B cell (primary cell): ENCODE results near the gene B4GALT7. TPM values are rescaled to one million over a fixed set of nuclear protein-coding genes. Genes with fewer than 3 reads are reported as not detected.

Experiments used
- ATAC-seq: fragments of 200-7000 bp; cut with Tn5 transposase; one replicate; pipeline ENCODE4 v1.10.0; 2021; ENCODE audit warnings: low read depth, mild to moderate bottlenecking, moderate number of reproducible peaks, moderate library complexity
- CTCF ChIA-PET: fragments of 350-600 bp; sonication (Branson Sonifier 250); formaldehyde crosslinking; loops from one replicate; lab custom pipeline; 2021; ENCODE audit warnings: antibody characterized with exemption, inconsistent platforms; lab: Charles Lee
- POLR2A ChIA-PET: fragments of 350-600 bp; sonication (Branson Sonifier 250); formaldehyde crosslinking; loops from one replicate; lab custom pipeline; 2021; ENCODE audit warnings: antibody characterized with exemption; lab: Charles Lee
- DNase-seq: peaks from one replicate; pipeline ENCODE4 v3.0.0; 2013
- H2AFZ ChIP-seq: 2 replicates; pipeline ENCODE4 v1.6.1; 2012; ENCODE audit warnings: mild to moderate bottlenecking, low read depth, low read length; ENCODE audit not compliant: insufficient read depth, poor library complexity, severe bottlenecking
- H3K27ac ChIP-seq, 2 donors: 1 replicate in 1 of 2; 2 replicates in 1 of 2; pipeline ENCODE4 v1.5.1; 2012 to 2013; ENCODE audit warnings: low read length in 2 of 2, mild to moderate bottlenecking in 2 of 2, moderate library complexity in 1 of 2
- H3K27me3 ChIP-seq, 4 experiments: fragments of 200-600 bp in 1 of 4; sonication (generic) in 1 of 4; replicated peaks in 1 of 4; 1 replicate in 2 of 4; 2 replicates in 2 of 4; pipeline versions ENCODE4 v1.6.1 to v1.7.0; 2013 to 2016; ENCODE audit warnings: low read length in 3 of 4, mild to moderate bottlenecking in 2 of 4, mixed read lengths in 1 of 4, moderate library complexity in 1 of 4; ENCODE audit not compliant: insufficient read depth in 4 of 4, control insufficient read depth in 3 of 4; ENCODE audit errors: control extremely low read depth in 1 of 4
- H3K36me3 ChIP-seq, 2 experiments: replicated peaks in 1 of 2; 1 replicate in 1 of 2; 2 replicates in 1 of 2; pipeline versions ENCODE4 v1.6.1 to v1.7.1; 2013; ENCODE audit warnings: low read length in 1 of 2; ENCODE audit not compliant: insufficient read depth in 2 of 2, control insufficient read depth in 1 of 2; ENCODE audit errors: control extremely low read depth in 1 of 2, extremely low read depth in 1 of 2
- H3K4me1 ChIP-seq, 2 donors: fragments of 200-600 bp in 1 of 2; sonication (generic) in 1 of 2; 1 replicate in 1 of 2; 2 replicates in 1 of 2; pipeline versions ENCODE4 v1.5.1 to v1.6.1; 2013 to 2017; ENCODE audit warnings: low read length in 2 of 2; ENCODE audit not compliant: control insufficient read depth in 2 of 2, insufficient read depth in 2 of 2
- H3K4me2 ChIP-seq: replicated peaks from 2 replicates; pipeline ENCODE3; 2012; ENCODE audit warnings: mild to moderate bottlenecking, low read depth, low read length; ENCODE audit not compliant: poor library complexity, severe bottlenecking
- H3K4me3 ChIP-seq, 5 experiments: fragments of 200-600 bp in 1 of 5; sonication (generic) in 1 of 5; 1 replicate in 3 of 5; 2 replicates in 2 of 5; pipeline versions ENCODE4 v1.5.1 to v1.7.0; 2011 to 2016; ENCODE audit warnings: low read length in 4 of 5, mild to moderate bottlenecking in 4 of 5, low read depth in 2 of 5, control low read depth in 1 of 5, moderate library complexity in 1 of 5; ENCODE audit not compliant: insufficient read depth in 1 of 5; ENCODE audit errors: control extremely low read depth in 1 of 5, extremely low read depth in 1 of 5
- H3K79me2 ChIP-seq: fragments of 200-600 bp; sonication (generic); one replicate; pipeline ENCODE4 v1.6.0; 2016; ENCODE audit warnings: low read length; ENCODE audit not compliant: control insufficient read depth, insufficient read depth
- H3K9ac ChIP-seq: fragments of 200-600 bp; sonication (generic); 2 replicates; pipeline ENCODE4 v1.6.1; 2017; ENCODE audit warnings: mild to moderate bottlenecking, low read length, moderate library complexity
- H3K9me3 ChIP-seq, 3 donors: one replicate each; pipeline versions ENCODE4 v1.6.1 to v1.7.1; 2013; ENCODE audit warnings: low read length in 2 of 3; ENCODE audit not compliant: control insufficient read depth in 2 of 3, insufficient read depth in 1 of 3; ENCODE audit errors: control extremely low read depth in 1 of 3
- H4K20me1 ChIP-seq: 2 replicates; pipeline ENCODE4 v1.6.0; 2012; ENCODE audit warnings: mild to moderate bottlenecking, low read length; ENCODE audit not compliant: insufficient read depth, control insufficient read depth, poor library complexity, severe bottlenecking
- H3K27ac Mint-ChIP-seq: one replicate; pipeline ENCODE4 v1.8.0; 2021; ENCODE audit warnings: mixed read lengths
- H3K27me3 Mint-ChIP-seq: one replicate; pipeline ENCODE4 v1.8.0; 2021; ENCODE audit warnings: mixed read lengths
- H3K4me1 Mint-ChIP-seq: one replicate; pipeline ENCODE4 v1.8.0; 2021; ENCODE audit warnings: mixed read lengths
- H3K4me3 Mint-ChIP-seq: one replicate; pipeline ENCODE4 v1.8.0; 2021; ENCODE audit warnings: mixed read lengths
- H3K9me3 Mint-ChIP-seq: one replicate; pipeline ENCODE4 v1.8.0; 2022; ENCODE audit warnings: mixed read lengths; ENCODE audit not compliant: insufficient read depth
- EZH2 ChIP-seq: IDR thresholded peaks from 2 replicates; pipeline ENCODE4 v1.6.1; 2012; ENCODE audit warnings: borderline replicate concordance, low read depth, mild to moderate bottlenecking, moderate library complexity, low read length; ENCODE audit not compliant: insufficient read depth, poor library complexity, severe bottlenecking
- WGBS: methylation state at CpG from one replicate; pipeline ENCODE4 v1.1.5; 2013; ENCODE audit warnings: missing lambda C conversion rate; ENCODE audit not compliant: insufficient coverage; 5-methylcytosine and 5-hydroxymethylcytosine counted together
- intact Hi-C: fragments of 100-400 bp; cut with micrococcal nuclease; formaldehyde crosslinking; loops from one replicate; pipeline ENCODE4 v1.10.0; 2022
- polyA plus RNA-seq: library from polyadenylated mRNA; depleted of rRNA; stranded (reverse); fragments of >200 nt; gene quantifications from 2 replicates; pipeline ENCODE4 v1.2.3, GENCODE V29; 2012
- total RNA-seq, 2 donors: library from RNA; stranded (reverse); fragments of 120-200 nt in 1 of 2; gene quantifications; 1 replicate in 1 of 2; 2 replicates in 1 of 2; pipeline versions ENCODE4 v1.2.3 to v1.2.4, GENCODE V29; 2013 to 2022
- TF ChIP-seq, protein P1 (sequence below): fragments of 200-600 bp; IDR thresholded peaks from one replicate; pipeline ENCODE4 v1.8.0; 2022; ENCODE audit warnings: antibody characterized with exemption, mild to moderate bottlenecking

The B4GALT7 gene
- total and polyA plus RNA-seq, 2 donors (not counting 1 experiment from before 2014, with no cell fraction given), result 27.0 to 41.8 TPM

DNA sequence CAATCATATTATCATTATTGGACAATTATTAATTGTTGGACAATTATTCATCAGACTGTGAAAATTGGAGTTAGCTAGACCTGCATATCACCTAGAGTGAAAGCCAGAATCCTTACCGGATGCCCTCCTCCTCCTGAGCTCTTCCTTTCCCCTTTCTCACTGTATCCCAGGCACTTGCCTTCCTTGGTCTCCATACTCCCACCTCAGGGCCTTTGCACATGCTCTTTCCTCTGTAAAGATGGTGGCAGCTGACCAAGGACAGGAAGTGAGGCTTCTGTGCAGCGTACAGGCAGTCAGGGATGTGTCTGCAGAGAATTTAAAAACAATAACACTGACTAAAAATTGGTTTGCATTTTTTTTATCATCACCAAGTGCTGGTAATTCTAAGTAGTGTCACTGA lies 30.0 kb upstream of the B4GALT7 start:
- H3K4me1 Mint-ChIP-seq, result no peaks in the 10 kb centered on the region

DNA sequence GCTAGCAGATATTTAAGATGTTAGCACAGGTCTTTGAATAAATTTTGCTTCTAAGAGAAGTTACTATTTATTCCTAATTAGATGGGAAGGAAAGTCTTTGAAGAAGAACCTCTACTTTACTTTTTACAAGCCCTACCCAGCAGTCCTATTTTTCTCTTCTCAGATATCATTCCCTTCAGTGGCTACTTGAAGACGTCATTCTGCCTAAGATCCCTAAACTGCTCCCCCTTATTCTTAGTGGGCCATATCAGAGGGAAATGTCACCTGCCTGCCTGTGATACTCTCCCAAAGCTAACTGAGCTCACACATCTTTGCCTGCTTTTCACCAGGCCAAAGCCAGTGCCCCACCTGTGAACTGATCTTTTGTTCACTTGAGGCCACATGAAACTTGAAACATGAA lies 24.4 kb upstream of the B4GALT7 start:
- Mint-ChIP-seq H3K9me3 (no peaks in the 10 kb centered on the region), H3K4me3 (no peak overlapping the region), H3K27me3 (peaks cover 7% of the 10 kb centered on the region), H3K4me1 (no peaks in the 10 kb centered on the region), H3K27ac (no peak overlapping the region)
- ATAC-seq (no peak), DNase-seq (no peak)
- Histone ChIP-seq H3K36me3 (no peaks in the 10 kb centered on the region), H3K27me3 (peaks cover 0 to 5% (median under 1%) of the 10 kb centered on the region in 4 experiments), H3K4me1 (no peaks in the 10 kb centered on the region), H2AFZ (no peak overlapping the region), H3K9me3 (peaks cover 0 to 2% (median 0%) of the 10 kb centered on the region in 3 donors), H3K9ac (no peak overlapping the region), H4K20me1 (no peaks in the 10 kb centered on the region), H3K27ac (no peak overlapping the region), H3K4me2 (no peak overlapping the region), H3K4me3 (no peak overlapping the region), H3K79me2 (no peaks in the 10 kb centered on the region)
- intact Hi-C loops, result no loop called here
- 60% methylated on average over 1 of the region's 1 CpG for WGBS
- ChIA-PET CTCF (interaction anchor here (0.9 kb wide), 1 partner anchor 10 kb away, joined by 3 read pairs; no protein-coding TSS in a partner anchor), POLR2A (no interaction called here)
- TF ChIP-seq, protein P1, sequence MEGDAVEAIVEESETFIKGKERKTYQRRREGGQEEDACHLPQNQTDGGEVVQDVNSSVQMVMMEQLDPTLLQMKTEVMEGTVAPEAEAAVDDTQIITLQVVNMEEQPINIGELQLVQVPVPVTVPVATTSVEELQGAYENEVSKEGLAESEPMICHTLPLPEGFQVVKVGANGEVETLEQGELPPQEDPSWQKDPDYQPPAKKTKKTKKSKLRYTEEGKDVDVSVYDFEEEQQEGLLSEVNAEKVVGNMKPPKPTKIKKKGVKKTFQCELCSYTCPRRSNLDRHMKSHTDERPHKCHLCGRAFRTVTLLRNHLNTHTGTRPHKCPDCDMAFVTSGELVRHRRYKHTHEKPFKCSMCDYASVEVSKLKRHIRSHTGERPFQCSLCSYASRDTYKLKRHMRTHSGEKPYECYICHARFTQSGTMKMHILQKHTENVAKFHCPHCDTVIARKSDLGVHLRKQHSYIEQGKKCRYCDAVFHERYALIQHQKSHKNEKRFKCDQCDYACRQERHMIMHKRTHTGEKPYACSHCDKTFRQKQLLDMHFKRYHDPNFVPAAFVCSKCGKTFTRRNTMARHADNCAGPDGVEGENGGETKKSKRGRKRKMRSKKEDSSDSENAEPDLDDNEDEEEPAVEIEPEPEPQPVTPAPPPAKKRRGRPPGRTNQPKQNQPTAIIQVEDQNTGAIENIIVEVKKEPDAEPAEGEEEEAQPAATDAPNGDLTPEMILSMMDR, result no peak
- no peak for TF ChIP-seq EZH2

More for the DNA sequence above, 30.0 kb upstream of the B4GALT7 start:
- intact Hi-C loops, result no loop called here
- ChIA-PET POLR2A (no interaction called here), CTCF (no interaction called here)
- Histone ChIP-seq H3K27me3 (peaks cover 0 to 9% (median 0%) of the 10 kb centered on the region in 4 experiments), H3K9me3 (peaks cover 0 to 2% (median 0%) of the 10 kb centered on the region in 3 donors), H3K4me2 (no peak overlapping the region), H3K4me3 (no peak overlapping the region), H3K9ac (no peak overlapping the region), H3K4me1 (no peaks in the 10 kb centered on the region), H2AFZ (no peak overlapping the region), H3K27ac (no peak overlapping the region), H4K20me1 (no peaks in the 10 kb centered on the region), H3K36me3 (no peaks in the 10 kb centered on the region), H3K79me2 (no peaks in the 10 kb centered on the region)
- 100% methylated on average over 1 of the region's 2 CpGs for WGBS
- Mint-ChIP-seq H3K4me3 (no peak overlapping the region), H3K27me3 (peaks cover 23% of the 10 kb centered on the region), H3K27ac (no peak overlapping the region), H3K9me3 (no peaks in the 10 kb centered on the region)
- no peak for TF ChIP-seq EZH2
- TF ChIP-seq, protein P1, result no peak
- ATAC-seq (no peak), DNase-seq (no peak)
